Daoy (cell line): ENCODE measurements around the gene C5orf15. TPM values are rescaled to one million over a fixed set of nuclear protein-coding genes. Genes with fewer than 3 reads are reported as not detected.
"Not testable (repeated sequence)": the region's sequence is repeated elsewhere in the genome, so short reads cannot be mapped to it uniquely, and the experiment has no call there.

Experiments
- DNase-seq: peaks from one replicate; pipeline ENCODE4 v3.0.0-alpha.2; 2015; ENCODE audit warnings: low read depth
- total RNA-seq: library from RNA; depleted of rRNA; stranded (reverse); fragments of >200 nt; shearing (Covaris generic); gene quantifications from 2 replicates; pipeline ENCODE4 v1.2.3, GENCODE V29; 2014

The C5orf15 gene
- total RNA-seq, 1 experiment from 2014 or later: 66.9 TPM

DNA sequence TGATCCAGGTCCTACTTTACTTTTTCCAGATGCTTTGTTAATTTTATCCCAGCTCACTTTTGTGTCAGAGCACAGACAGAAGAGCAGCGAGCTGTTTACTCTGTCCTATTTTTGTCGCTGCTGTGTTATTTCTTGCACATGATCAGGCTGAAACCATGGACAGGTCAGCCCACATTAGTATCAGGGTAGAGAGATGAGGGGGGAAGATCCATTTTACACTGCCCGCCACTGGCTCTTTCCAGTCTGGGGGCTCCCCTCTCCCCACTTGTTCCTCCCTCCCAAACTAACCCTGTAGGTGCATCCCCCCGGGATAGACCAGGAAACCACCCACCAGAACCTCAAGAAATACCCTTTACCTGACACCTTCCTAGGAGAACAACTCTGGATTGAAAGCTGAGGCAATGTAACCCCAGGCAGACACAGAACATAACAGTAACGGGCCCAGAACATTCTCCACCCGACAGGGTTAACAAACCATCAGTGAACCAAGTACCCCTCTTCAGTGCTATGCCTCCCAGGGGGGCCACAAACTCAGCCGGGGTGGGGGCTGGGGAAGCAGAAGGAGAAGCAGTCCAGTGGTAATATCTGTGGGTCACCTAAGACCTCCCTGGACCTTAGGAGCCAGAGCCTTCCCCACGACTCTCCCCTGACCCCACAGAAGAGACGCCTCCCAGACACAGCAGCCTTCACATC lies 26.0 kb upstream of the C5orf15 start:
- DNase-seq: no peak

DNA sequence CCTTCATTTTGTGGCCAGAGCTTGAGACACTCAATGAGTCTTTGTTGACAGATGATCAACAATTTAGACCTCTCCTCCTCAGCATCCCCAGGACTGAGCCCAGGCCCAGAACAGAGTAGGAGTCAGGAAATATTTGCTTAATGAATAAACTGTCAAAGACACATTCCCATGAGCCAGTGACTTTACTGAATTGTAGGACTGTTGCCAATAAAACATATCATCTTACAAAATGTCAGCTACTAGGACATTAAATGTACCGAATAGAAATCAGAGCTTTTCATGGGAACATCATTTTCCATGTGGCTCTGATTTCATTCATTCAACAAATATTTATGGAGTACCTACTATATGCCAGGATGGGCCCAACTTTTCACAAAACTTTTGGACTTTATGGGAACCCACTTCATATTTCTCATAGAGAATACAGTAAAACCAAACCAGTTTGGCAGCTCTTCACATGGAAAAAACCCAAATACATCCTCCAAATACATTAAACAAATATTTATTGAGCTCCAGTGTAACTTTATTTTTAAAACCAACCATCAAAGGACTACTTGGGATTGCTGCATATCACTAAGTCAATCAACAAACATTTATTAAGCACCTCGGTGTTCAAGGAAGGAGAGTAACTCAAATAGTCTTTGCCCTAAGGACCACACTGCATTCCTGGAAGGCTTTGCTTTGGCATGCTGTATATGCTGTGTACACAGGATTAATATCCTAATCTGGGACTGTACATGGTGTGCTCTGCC lies 24.9 kb upstream of the C5orf15 start:
- DNase-seq: no peak

DNA sequence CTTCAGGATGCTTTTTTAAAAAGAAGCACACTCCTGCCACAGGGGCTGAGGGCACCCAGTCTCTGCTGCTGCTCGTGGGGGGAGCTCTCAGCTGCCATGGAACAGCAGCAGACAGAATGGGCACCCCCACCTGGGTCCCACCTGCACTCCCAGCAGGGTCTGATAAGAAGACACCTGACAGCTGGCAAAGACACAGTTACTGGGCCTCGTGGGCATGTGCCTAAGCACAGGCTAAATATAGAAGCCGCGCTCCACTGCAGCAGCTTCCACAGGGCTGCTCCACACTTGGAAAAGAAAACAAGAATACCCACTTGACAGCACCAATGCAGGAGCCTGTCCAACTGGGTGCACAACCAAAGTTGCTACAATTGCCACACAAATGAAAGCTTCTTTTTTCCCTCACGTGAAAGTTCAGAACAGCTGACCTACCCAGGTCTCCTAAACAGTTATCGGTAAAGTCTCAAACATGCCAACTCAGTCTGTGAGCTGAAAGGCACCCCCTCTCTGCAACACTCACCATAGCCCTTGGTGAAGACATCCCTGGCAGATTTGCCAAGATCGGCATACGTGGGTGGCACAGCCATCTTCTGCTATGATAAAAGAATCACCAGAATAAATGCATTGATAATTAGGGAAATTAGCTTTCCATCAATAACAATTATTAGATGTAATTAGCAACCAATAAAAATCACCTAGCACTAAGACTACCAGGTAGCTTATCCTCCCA lies 24.2 kb upstream of the C5orf15 start:
- no peak for DNase-seq

DNA sequence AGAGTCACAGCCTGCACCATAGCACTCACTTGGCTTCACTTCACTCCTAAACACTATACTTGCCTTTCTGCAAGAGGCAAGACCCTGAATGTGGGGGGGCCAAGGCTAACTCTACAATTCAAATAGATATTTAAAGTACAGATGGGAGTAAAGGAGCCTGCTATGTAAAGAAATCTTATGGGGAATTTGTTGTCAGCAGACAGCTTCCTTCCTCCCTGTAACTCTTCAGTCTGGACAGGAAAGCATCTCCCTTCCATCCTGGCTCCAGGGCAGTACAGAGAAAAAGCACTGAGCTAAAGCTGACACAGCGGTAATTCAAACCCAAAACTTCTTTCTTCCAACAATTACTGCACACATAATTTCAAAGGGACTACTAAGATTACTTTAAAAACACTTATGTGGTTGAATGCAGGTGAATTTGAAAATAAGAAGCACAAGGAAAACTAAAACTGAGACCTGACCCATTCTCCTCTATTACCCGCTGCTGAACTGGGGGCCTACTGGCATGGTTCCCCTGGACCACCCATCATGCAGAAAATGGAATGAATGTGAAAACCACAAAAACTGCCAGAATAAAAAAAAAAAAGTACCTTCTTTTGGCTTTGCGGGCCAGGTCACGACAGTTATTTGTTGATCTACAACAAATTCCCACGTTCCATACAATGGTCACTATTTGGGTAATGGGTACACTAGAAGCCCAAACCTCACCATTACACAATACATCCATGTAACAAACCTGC lies 22.9 kb upstream of the C5orf15 start:
- no peak for DNase-seq

DNA sequence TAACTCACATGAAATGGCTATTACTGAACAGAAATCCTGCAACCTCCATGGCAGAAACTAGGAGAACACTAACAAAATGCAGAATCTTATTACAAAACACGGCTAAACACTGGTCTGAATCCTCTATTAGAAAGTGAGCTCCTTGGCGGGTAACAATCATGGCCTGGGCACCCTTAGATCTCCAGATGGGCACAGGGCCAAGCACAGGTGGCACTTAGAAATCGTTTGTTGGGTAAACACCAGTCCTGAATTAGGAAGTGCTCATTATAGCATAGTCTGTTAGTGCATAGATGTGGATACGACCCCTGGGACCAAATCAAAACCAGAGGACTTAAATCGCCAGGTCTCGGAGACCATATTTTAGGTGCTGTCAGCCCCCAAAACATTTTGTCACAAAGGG lies 22.0 kb upstream of the C5orf15 start:
- no peak for DNase-seq

DNA sequence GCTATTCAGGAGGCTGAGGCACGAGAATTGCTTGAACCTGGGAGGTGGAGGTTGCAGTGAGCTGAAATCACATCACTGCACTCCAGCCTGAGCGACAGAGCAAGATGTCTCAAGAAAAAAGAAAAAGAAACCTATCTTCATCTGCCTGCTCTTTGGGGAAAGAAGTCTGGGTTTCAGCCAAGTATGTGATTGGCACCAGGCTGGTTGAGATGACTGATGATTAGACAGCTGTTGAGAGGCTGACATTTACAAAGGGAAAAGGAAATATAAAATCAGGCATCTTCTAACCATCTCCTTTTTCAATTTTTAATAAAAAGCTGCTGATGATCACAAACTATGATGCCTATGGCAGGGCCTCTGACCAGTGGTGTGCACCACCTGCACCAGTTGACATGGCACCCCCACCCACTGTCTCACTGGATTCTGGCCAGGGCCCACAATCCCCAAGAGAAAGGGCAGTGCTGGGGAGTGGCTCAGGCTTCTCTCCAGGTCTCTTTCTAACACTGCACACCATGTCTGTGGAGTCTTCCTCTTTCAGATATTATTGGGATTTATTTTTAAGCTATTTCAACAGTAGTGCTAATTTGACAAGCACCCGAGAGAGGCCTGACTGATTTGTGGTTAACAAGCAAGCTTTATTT lies 17.2 kb upstream of the C5orf15 start:
- no peak for DNase-seq

DNA sequence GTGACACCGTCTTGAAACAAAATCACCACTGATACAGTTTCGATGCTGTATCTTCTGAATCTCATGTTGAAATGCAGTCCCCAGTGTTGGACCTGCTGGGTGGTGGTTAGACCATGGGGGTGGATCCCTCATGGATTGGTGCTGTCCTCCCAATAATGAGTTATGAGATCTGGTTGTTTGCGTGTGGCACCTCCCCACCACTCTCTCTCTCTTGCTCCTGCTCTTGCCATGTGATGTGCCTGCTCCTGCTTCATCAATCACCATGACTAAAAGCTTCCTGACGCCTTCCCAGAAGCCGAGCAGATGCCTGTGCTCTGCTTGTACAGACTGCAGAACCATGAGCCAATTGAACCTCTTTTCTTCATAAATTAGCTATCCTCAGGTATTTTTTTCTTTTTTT lies 15.2 kb upstream of the C5orf15 start:
- no peak for DNase-seq

DNA sequence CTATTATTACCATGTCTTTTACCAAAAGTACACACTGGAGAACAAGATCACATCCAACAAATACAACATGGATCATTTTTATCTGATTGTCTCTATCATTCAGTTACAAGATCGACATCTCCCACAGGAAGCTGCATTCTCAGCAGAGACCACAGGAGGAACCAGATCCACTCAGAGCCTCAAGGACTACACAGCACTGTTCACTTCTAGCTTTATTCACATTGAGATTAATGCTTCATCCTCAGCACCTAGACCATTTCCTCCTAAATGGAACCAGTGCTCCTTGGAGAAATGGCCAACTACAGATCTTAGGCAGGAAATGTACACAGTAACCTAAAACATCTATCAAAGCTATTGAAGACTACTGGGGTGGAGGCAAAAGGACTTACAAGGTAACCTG lies 13.3 kb upstream of the C5orf15 start:
- no peak for DNase-seq

DNA sequence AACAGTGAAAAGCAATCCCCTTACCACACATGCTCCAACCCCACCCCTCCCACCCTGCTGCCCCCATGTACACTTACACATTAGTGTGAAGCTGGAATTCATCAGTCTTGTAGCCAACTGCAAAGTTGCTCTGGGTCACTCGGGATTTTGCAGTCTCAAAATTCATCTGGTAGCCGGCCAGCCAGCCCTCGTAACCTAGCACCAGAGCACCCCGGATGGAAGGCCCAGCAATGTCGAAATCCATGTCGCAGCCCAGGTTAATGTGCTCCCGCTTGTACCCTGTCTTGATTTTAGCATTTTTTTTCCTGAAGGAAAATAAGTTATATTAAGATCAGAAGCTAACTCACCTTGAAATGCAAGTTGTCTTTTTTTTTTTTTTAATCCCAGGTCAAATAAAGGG lies 12.2 kb upstream of the C5orf15 start:
- DNase-seq: no peak

DNA sequence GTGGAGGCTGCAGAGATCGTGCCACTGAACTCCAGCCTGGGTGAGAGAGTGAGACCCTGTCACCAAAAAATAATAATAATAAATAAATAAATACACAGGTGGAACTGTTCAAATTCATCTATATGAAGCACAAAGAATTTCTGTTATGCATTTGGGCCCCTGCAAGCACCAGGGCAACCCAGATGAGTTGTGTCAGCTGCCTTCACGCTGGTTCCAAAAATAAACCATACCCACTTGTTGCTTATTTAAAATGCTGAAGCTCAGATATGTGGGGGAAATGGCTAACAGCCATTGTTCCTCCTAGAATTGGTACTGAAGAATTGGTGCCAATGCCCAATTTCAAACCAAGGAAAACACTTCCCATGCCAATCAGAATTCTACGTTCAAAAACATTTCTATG lies 10.5 kb upstream of the C5orf15 start:
- DNase-seq: no peak

DNA sequence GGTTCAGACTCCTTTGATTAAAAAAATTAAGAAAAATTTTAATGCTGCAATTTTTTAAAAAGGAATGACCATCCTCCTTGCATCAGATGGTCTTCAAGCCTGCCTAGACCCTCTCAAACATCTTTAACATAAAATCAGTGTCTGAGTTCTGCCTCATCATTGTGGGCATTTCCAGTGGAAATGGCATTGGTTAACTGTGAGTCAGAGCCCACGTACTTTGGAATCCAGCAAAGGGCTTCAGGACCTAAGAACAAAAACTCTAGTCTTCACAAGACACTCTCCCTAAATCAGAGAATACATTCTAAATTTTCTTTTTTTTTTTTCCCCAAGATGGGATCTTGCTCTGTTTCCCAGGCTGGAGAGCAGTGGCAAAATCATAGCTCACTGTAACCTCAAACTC lies 9.4 kb upstream of the C5orf15 start:
- peak; percentile 70 for DNase-seq

DNA sequence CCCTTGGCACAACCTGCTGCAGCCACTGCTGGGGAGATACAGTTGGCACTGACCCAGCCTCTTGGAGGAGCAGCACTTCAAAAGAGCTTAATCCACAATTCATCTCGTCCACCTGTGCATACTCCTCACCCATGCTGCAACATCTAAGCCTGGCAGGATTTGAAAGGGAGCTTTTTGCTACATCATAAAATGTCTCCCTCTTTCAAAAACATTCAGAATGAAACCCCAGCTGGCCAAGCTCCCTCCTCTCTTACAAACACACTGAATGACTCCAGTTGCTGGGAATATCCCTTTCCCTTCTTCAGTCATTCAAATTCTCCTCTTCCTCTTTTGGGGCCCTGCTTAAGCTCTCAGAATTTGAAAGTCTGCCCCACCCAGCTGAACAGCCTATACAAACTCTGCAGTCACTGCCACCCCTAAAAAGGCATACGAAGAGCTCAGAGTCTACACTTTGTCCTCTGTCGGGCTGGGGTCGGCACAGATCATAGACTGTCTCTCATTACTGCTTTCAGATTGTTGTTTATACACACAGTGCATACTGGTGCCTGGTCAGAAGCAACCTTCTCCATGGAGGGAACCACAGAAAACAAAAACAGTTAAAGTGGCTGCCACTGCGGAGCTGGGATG lies 8.8 kb upstream of the C5orf15 start:
- no peak for DNase-seq

DNA sequence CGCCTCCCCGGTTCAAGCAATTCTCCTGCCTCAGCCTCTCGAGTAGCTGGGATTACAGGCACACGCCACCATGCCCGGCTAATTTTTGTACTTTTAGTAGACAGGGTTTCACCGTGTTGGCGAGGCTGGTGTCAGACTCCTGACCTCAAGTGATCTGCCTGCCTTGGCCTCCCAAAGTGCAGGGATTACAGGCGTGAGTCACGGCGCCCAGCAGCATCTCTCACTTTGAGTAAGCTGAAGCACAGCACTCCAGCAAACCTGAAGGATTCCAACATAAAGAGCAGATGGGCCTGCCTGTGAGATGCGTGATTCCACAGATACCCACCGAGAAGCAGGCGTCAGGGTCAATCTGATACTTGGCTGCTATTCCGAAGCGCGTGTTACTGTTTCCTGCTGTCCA lies 7.1 kb upstream of the C5orf15 start:
- DNase-seq: not testable (repeated sequence)

DNA sequence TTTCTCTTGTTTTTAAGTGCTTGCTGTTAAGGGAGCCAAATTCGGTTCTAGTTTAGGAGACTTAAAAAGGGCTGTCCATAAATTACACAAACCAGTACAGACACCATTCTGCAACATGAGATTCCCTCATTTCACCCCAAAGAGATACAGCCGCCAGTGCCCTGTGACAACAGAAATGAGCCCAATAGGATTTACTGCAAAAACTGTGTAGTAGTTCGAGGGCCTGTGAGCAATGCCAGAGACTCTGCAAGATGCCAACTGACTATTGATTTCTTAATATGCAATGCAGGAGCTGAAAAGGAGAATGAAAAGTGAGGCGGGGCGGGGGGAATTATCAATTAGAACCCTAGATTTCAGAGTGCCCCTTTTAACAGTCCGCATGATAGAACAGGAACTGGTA lies 5.7 kb upstream of the C5orf15 start:
- DNase-seq: no peak

DNA sequence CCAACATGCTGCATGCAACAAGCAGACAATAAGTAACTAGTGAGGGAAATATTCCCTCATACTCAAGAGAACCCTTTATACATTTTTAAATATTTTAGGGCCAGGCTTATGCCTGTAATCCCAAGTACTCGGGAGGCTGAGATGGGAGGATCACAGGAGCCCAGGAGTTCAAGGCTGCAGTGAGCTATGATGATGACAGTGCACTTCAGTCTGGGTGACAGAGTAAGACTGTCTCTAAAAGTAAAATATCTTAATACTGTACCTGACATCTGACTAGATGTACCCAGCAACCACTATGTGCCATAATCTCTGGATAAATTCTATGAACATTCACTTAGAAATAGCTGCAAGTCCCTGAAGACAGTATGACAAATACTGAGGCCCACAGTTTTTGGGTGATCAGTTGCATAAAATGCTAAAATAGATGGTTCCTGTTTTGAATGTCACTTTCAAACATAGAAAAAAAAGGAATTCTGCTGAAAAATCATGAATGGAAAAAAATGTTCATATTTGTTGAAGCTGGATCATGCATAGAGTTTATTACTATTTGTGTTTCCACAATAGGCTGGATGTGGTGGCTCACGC lies 2.0 kb upstream of the C5orf15 start:
- no peak for DNase-seq

DNA sequence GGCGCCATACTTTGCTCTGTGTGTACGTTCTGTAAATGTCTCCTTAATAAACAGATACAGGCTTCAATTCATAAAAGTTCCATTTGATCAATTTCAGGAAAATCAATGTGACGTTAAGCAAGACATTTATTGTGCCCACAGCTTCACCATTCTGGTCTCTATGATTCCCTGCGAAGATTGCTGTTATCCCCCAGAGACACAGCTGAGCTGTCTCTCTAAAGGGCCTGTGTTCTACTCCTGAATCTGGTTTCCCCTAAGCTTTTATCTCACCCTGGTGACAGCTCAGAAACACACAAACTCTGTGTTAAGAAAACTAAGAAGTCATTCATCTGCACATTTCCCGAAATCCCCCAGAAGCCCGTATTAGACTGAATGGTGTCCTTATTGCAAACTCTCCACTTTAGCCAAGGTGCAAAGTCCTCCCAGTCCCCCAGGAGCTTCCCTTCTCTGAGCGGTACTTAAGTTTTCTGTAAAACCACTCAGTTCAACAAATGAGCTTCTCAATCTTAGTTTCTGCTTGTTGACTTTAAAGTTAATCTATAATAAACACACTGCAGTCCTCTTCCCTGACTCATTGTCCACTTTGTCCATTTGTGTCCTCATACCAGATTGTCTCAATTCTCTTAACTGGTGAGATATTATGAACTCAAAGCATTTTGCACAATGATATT lies 1.4 kb upstream of the C5orf15 start:
- no peak for DNase-seq

DNA sequence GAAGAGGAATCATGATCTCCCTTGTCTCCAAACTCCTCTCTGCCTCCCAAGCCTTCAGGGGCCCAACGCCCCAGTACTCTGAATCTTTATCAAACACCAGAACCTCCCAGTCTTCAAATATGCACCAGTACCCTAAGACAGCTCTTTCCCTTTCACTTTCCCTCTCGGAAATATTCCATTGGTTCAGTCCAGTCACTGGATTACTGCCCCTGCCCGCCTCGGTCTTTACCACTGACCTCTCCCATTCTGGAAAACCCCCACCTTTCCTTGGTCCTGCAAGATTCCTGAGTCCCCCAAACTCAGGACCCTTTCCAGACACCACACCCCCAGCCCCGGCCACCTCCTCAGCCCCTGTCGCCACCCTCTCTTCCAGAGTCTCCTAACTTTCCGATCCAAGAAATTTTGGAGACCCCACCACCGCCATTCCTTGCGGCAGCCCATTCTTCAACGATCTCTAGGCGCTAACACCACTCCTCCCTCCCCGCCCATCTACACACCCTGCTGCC lies 674 bp downstream of the C5orf15 start:
- DNase-seq: peak; percentile 49

DNA sequence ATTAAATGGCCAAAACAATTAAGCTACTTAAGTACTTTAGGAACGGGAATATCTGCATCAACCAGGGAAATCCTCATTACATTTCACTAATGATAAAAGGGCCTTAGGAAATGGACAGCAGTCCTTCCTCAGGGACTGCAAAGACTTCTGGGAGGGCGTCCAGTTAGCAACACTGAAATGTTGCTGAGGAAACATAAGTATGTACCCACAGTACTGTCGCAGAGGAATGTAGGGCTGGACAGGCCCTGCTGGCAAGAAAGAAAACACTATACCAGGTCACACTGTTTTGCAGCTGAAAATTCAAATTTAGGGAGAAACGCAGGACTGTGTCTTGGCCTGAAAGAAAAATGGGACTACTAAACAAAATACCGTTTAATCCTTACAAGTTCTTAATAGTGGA lies 1.3 kb downstream of the C5orf15 start:
- DNase-seq: no peak

DNA sequence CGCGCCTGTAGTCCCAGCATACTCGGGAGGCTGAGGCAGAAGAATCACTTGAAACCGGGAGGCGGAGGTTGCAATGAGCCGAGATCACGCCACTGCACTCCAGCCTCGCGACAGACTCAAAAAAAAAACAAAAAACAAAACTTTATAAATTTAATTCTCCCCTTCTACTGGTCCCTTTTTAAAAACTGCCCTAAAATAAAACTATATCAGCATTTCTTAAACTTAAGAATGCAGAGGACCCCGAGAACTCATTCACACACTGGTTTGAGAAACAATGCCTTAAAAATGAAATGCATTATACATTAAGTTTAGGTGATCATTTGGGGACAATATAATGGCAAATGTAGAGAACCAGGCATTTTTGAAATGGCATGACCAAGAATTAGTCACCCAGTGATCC lies 2.3 kb downstream of the C5orf15 start:
- no peak for DNase-seq

DNA sequence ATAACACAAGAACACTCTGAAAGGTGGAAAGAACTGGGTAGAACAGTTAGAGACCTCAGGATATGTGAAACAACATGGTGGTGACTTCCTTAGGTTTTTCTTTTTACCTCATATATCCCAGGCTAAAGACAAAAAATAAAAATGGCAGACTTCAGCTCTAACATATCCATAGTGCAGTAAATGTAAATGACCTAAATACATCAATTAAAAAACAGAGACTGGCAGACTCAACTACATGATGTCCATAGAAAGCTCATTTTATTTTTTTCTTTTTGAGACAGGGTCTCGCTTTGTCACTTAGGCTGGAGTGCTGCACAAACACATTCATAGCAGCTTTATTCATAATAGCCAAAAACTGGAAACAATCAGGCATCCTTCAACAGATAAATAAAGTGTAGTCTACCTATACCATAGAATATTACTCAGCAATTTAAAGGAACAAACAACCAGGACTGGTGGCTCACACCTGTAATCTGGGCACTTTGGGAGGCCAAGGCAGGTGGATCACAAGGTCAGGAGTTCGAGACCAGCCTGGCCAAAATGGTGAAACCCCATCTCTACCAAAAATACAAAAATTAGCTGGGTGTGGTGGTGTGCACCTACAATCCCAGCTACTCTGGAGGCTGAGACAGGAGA lies 4.8 kb downstream of the C5orf15 start:
- no peak for DNase-seq
